GM10847 (cell line): ENCODE results near the gene HPS5.

Experiments used
- POLR2A ChIP-seq: IDR thresholded peaks from 2 replicates; pipeline ENCODE4 v1.6.1; 2011; ENCODE audit not compliant: insufficient read length; ENCODE audit errors: extremely low read depth

The HPS5 gene

GRCh38 chr11:18309691-18310090 lies 12.2 kb downstream of the HPS5 start:
- TF ChIP-seq POLR2A = no peak

GRCh38 chr11:18308242-18308641 lies 13.7 kb downstream of the HPS5 start:
- TF ChIP-seq POLR2A = no peak

- no peak for TF ChIP-seq POLR2A
Observed at GRCh38 chr11:18307461-18308139, 14.3 kb downstream of the HPS5 start.

GRCh38 chr11:18304745-18305144 lies 17.2 kb downstream of the HPS5 start:
- TF ChIP-seq POLR2A = no peak

- TF ChIP-seq POLR2A = no peak
Observed at GRCh38 chr11:18299721-18300120, 22.2 kb downstream of the HPS5 start.

- no peak for TF ChIP-seq POLR2A
Observed at GRCh38 chr11:18295316-18295715, 26.6 kb downstream of the HPS5 start.

- TF ChIP-seq POLR2A = no peak
Observed at GRCh38 chr11:18294862-18295261, 27.1 kb downstream of the HPS5 start.

- no peak for TF ChIP-seq POLR2A
Observed at GRCh38 chr11:18288911-18289310, 33.0 kb downstream of the HPS5 start.

- TF ChIP-seq POLR2A = no peak
Observed at GRCh38 chr11:18285841-18286240, 36.1 kb downstream of the HPS5 start.

GRCh38 chr11:18282626-18283025 lies 39.3 kb downstream of the HPS5 start:
- TF ChIP-seq POLR2A = no peak

- no peak for TF ChIP-seq POLR2A
Observed at GRCh38 chr11:18280438-18281045, 41.4 kb downstream of the HPS5 start.

- no peak for TF ChIP-seq POLR2A
Observed at GRCh38 chr11:18277565-18278271, 44.2 kb downstream of the HPS5 start.

- no peak for TF ChIP-seq POLR2A
Observed at GRCh38 chr11:18271206-18271605, 50.7 kb downstream of the HPS5 start.

- no peak for TF ChIP-seq POLR2A
Observed at GRCh38 chr11:18270102-18270501, 51.8 kb downstream of the HPS5 start.

GRCh38 chr11:18265949-18266348 lies 56.0 kb downstream of the HPS5 start, which contains the start of gene SAA1:
Gene SAA1 (plus strand): TSS chr11:18266264. CDS start chr11:18266888, 624 bp downstream.
- no peak for TF ChIP-seq POLR2A

GRCh38 chr11:18264677-18265555 lies 57.0 kb downstream of the HPS5 start:
- TF ChIP-seq POLR2A = no peak

GRCh38 chr11:18264035-18264434 lies 57.9 kb downstream of the HPS5 start:
- no peak for TF ChIP-seq POLR2A
